Astrocyte (in vitro differentiated cells and primary cell): ENCODE results near the gene CDK16. TPM values are rescaled to one million over a fixed set of nuclear protein-coding genes. Genes with fewer than 3 reads are reported as not detected.
A peak's percentile ranks its signal among the peaks of the same experiment; 100 is the strongest.

Source experiments
- DNase-seq: peaks from one replicate; pipeline ENCODE4 v3.0.0-alpha.2; 2010; ENCODE audit warnings: low read depth
- FAIRE-seq: peaks from 2 replicates; lab custom pipeline; 2011; peaks lifted over from hg19 to GRCh38; lab: Jason Lieb, UNC
- H2AFZ ChIP-seq: 2 replicates; pipeline ENCODE4 v1.6.0; 2012; ENCODE audit warnings: low read depth, low read length, inconsistent platforms
- H3K27ac ChIP-seq: 2 replicates; pipeline ENCODE4 v1.5.1; 2011; ENCODE audit warnings: low read depth, low read length, inconsistent platforms
- H3K27me3 ChIP-seq: 2 replicates; pipeline ENCODE4 v1.6.0; 2011; ENCODE audit warnings: low read length, inconsistent platforms; ENCODE audit not compliant: insufficient read depth
- H3K36me3 ChIP-seq: 2 replicates; pipeline ENCODE4 v1.5.1; 2011; ENCODE audit warnings: low read length, inconsistent platforms; ENCODE audit not compliant: insufficient read depth
- H3K4me1 ChIP-seq: 2 replicates; pipeline ENCODE4 v1.5.1; 2011; ENCODE audit warnings: low read length, inconsistent platforms; ENCODE audit not compliant: insufficient read depth
- H3K4me2 ChIP-seq: 2 replicates; pipeline ENCODE4 v1.6.0; 2012; ENCODE audit warnings: low read length, inconsistent platforms
- H3K4me3 ChIP-seq: 2 replicates; pipeline ENCODE4 v1.5.1; 2011; ENCODE audit warnings: low read depth, mild to moderate bottlenecking, low read length, inconsistent platforms; ENCODE audit not compliant: insufficient read depth
- H3K79me2 ChIP-seq: 2 replicates; pipeline ENCODE4 v1.6.0; 2012; ENCODE audit warnings: mild to moderate bottlenecking, low read length, inconsistent platforms; ENCODE audit not compliant: insufficient read depth
- H3K9ac ChIP-seq: 2 replicates; pipeline ENCODE4 v1.6.0; 2012; ENCODE audit warnings: mild to moderate bottlenecking, low read length, inconsistent platforms
- H3K9me3 ChIP-seq: 2 replicates; pipeline ENCODE4 v1.5.1; 2012; ENCODE audit warnings: low read depth, mild to moderate bottlenecking, low read length, inconsistent platforms; ENCODE audit not compliant: insufficient read depth
- H4K20me1 ChIP-seq: 2 replicates; pipeline ENCODE4 v1.6.0; 2012; ENCODE audit warnings: low read length, inconsistent platforms; ENCODE audit not compliant: insufficient read depth
- H3K27ac Mint-ChIP-seq: one replicate; pipeline ENCODE4 v1.8.0; 2021; ENCODE audit warnings: mild to moderate bottlenecking, mixed read lengths; ENCODE audit not compliant: unreplicated experiment
- H3K27me3 Mint-ChIP-seq: one replicate; pipeline ENCODE4 v1.8.0; 2021; ENCODE audit warnings: low read depth, mixed read lengths; ENCODE audit not compliant: unreplicated experiment
- H3K36me3 Mint-ChIP-seq: one replicate; pipeline ENCODE4 v1.8.0; 2021; ENCODE audit warnings: low read depth, mixed read lengths; ENCODE audit not compliant: unreplicated experiment
- H3K4me1 Mint-ChIP-seq: one replicate; pipeline ENCODE4 v1.8.0; 2021; ENCODE audit warnings: low read depth, mixed read lengths; ENCODE audit not compliant: unreplicated experiment
- H3K4me3 Mint-ChIP-seq: one replicate; pipeline ENCODE4 v1.8.0; 2021; ENCODE audit warnings: mild to moderate bottlenecking, moderate library complexity, mixed read lengths; ENCODE audit not compliant: unreplicated experiment
- H3K9me3 Mint-ChIP-seq: one replicate; pipeline ENCODE4 v1.8.0; 2021; ENCODE audit warnings: mild to moderate bottlenecking, mixed read lengths; ENCODE audit not compliant: unreplicated experiment
- EZH2 ChIP-seq: IDR thresholded peaks from 2 replicates; pipeline ENCODE4 v1.6.1; 2012; ENCODE audit warnings: mild to moderate bottlenecking, low read length, inconsistent platforms; ENCODE audit not compliant: insufficient read depth
- total RNA-seq: library from RNA; stranded (reverse); gene quantifications from 2 replicates; pipeline ENCODE4 v1.2.1, GENCODE V29; 2021
- TF ChIP-seq, protein P1 (sequence below): IDR thresholded peaks from 2 replicates; pipeline ENCODE4 v1.5.1; 2011; ENCODE audit warnings: low read depth, mild to moderate bottlenecking, inconsistent platforms, low read length, moderate library complexity; ENCODE audit not compliant: insufficient read depth

CDK16 gene
- total RNA-seq, 1 donor from 2014 or later, result 128 TPM

DNA sequence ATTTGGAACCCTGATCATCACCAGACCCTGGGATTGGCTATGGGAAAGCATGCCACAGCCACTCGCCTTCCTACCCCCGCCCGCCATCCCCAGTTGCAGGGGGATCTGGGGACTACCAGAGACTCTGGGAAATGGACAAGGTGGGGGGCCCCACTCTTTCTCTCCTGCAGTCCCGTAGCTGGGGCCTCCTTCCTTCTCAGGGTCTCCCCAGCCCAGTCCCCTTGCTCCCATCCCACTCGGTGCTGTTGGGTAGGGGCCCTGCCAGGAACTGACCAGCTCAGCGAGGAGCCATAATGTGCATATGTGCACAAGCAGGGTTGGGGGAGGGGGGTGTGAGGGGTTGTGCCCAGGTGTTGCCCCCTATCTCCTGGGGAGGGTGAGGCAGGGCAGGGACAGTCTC lies 10.9 kb downstream of the CDK16 start:
- Histone ChIP-seq H3K9ac (no peak overlapping the region), H2AFZ (no peak overlapping the region), H3K4me3 (no peak overlapping the region), H3K4me2 (no peak overlapping the region), H3K36me3 (peaks cover 8% of the 10 kb centered on the region), H3K79me2 (peaks cover 8% of the 10 kb centered on the region), H3K4me1 (peaks cover 5% of the 10 kb centered on the region), H3K9me3 (no peaks in the 10 kb centered on the region), H4K20me1 (no peaks in the 10 kb centered on the region), H3K27me3 (no peaks in the 10 kb centered on the region), H3K27ac (no peak overlapping the region)
- no peaks in the 10 kb centered on the region for H3K36me3 Mint-ChIP-seq
- no peak for TF ChIP-seq EZH2
- TF ChIP-seq, protein P1, sequence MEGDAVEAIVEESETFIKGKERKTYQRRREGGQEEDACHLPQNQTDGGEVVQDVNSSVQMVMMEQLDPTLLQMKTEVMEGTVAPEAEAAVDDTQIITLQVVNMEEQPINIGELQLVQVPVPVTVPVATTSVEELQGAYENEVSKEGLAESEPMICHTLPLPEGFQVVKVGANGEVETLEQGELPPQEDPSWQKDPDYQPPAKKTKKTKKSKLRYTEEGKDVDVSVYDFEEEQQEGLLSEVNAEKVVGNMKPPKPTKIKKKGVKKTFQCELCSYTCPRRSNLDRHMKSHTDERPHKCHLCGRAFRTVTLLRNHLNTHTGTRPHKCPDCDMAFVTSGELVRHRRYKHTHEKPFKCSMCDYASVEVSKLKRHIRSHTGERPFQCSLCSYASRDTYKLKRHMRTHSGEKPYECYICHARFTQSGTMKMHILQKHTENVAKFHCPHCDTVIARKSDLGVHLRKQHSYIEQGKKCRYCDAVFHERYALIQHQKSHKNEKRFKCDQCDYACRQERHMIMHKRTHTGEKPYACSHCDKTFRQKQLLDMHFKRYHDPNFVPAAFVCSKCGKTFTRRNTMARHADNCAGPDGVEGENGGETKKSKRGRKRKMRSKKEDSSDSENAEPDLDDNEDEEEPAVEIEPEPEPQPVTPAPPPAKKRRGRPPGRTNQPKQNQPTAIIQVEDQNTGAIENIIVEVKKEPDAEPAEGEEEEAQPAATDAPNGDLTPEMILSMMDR, result no peak
- no peaks in the 10 kb centered on the region for H3K27me3 Mint-ChIP-seq
- peaks cover 1% of the 10 kb centered on the region for H3K9me3 Mint-ChIP-seq
- DNase-seq, result no peak
- no peak for FAIRE-seq
- peaks cover 2% of the 10 kb centered on the region for H3K4me1 Mint-ChIP-seq
- H3K4me3 Mint-ChIP-seq, result no peak overlapping the region
- no peak overlapping the region for H3K27ac Mint-ChIP-seq

DNA sequence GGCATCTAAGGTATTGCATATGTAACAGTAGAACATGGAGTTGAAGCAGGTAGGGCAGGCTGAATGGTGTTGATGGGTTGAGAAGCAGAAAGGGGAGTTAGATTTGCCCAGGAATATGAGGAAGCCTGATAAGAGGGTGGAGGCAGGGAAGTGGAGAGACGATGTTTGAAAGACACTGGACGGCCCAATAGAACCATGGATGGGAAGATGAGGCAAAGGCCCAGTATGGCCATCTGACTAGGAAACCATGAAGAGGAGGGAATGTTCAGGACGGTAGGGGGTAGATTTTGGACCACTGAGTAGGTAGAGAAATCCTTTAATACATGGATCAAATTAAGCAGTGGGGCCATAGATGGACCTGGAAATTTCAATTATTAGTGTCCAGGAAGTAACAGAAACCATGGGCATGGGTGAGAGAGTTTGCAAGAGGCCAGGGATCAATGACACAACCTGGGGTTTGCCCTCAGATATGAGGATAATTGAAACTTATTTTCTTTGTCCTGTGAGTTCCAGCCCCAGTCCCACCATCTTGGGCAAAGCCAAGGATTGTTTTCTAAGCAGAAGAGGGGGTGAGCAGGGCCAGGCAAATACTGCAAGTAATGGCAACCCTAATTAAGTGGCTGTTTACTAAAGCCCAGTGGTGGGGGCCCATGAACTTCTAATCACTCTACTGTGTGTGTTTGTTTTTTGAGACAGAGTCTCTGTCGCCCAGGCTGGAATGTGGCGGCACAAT lies 11.8 kb downstream of the CDK16 start:
- no peak overlapping the region for H3K4me2 ChIP-seq
- H3K27ac ChIP-seq, result no peak overlapping the region
- Mint-ChIP-seq H3K4me3 (no peak overlapping the region), H3K27me3 (no peaks in the 10 kb centered on the region), H3K4me1 (peaks cover 2% of the 10 kb centered on the region), H3K9me3 (peaks cover 1% of the 10 kb centered on the region), H3K27ac (peak overlapping the region; percentile 48), H3K36me3 (no peaks in the 10 kb centered on the region)
- no peak overlapping the region for H2AFZ ChIP-seq
- no peaks in the 10 kb centered on the region for H3K27me3 ChIP-seq
- peaks cover 17% of the 10 kb centered on the region for H3K79me2 ChIP-seq
- H3K4me1 ChIP-seq, result peaks cover 5% of the 10 kb centered on the region
- no peak for FAIRE-seq
- H3K9ac ChIP-seq, result no peak overlapping the region
- no peak overlapping the region for H3K4me3 ChIP-seq
- DNase-seq, result no peak
- H3K36me3 ChIP-seq, result peaks cover 8% of the 10 kb centered on the region
- no peaks in the 10 kb centered on the region for H4K20me1 ChIP-seq
- H3K9me3 ChIP-seq, result no peaks in the 10 kb centered on the region
- TF ChIP-seq, protein P1, result no peak
- no peak for TF ChIP-seq EZH2

DNA sequence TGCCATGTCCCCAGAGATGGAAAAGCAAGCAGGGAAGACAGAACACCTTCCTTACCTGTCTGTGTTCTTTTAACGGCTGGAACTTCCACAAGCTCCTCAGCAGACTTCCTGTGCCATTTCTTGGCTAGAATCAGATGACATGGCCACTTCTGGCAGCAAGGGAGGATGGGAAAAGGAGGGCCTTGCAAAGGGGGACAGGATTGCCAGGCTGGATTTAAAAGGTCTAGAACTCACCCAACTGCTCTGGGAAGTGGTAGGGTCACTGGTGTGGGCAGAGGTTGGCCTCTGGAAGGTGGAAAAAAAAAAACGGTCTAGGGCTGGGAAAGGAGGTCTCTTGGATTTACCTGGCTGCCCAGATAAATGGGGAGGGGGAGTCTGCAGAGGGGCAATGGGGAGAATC lies 12.7 kb downstream of the CDK16 start:
- Histone ChIP-seq H3K4me1 (peaks cover 9% of the 10 kb centered on the region), H3K79me2 (peaks cover 26% of the 10 kb centered on the region), H2AFZ (no peak overlapping the region), H3K36me3 (peaks cover 2% of the 10 kb centered on the region), H3K9ac (no peak overlapping the region), H3K27me3 (no peaks in the 10 kb centered on the region), H4K20me1 (no peaks in the 10 kb centered on the region), H3K4me2 (no peak overlapping the region), H3K4me3 (no peak overlapping the region), H3K9me3 (no peaks in the 10 kb centered on the region), H3K27ac (no peak overlapping the region)
- Mint-ChIP-seq H3K9me3 (peaks cover 1% of the 10 kb centered on the region), H3K36me3 (no peaks in the 10 kb centered on the region), H3K27me3 (no peaks in the 10 kb centered on the region), H3K27ac (no peak overlapping the region), H3K4me3 (no peak overlapping the region), H3K4me1 (peaks cover 2% of the 10 kb centered on the region)
- DNase-seq (no peak), FAIRE-seq (no peak)
- TF ChIP-seq, protein P1, result no peak
- TF ChIP-seq EZH2, result no peak
